Body of pancreas (tissue), 4 donors: ENCODE results near the gene C10orf95. TPM values are rescaled to one million over a fixed set of nuclear protein-coding genes. Genes with fewer than 3 reads are reported as not detected.

Experiments used
- ATAC-seq: fragments of 150-250 bp; one replicate; pipeline ENCODE4 v1.9.1; 2016
- DNase-seq, 4 donors: peaks; one replicate each; pipeline ENCODE4 v3.0.0-alpha.2; 2019
- H3K27ac ChIP-seq, 4 donors: fragments of 200-600 bp; sonication (generic); 1 replicate in 3 of 4; 2 replicates in 1 of 4; pipeline versions ENCODE4 v1.5.1 to v1.6.1; 2016 to 2019; ENCODE audit warnings: mild to moderate bottlenecking in 1 of 4, mixed read lengths in 1 of 4, moderate library complexity in 1 of 4
- H3K27me3 ChIP-seq, 2 donors: fragments of 200-600 bp; sonication (generic); one replicate each; pipeline ENCODE4 v1.6.0; 2016; ENCODE audit warnings: mild to moderate bottlenecking in 1 of 2
- H3K36me3 ChIP-seq, 2 donors: fragments of 200-600 bp; sonication (generic); replicated peaks in 1 of 2; 2 replicates each; pipeline ENCODE4 v1.5.1; 2016; ENCODE audit warnings: low read depth in 2 of 2; ENCODE audit not compliant: insufficient read depth in 1 of 2
- H3K4me1 ChIP-seq: fragments of 200-600 bp; sonication (generic); one replicate; pipeline ENCODE4 v1.6.0; 2016
- H3K4me3 ChIP-seq, 2 donors: fragments of 200-600 bp; sonication (generic); 1 replicate in 1 of 2; 2 replicates in 1 of 2; pipeline ENCODE4 v1.5.1; 2016 to 2019
- H3K9me3 ChIP-seq, 3 donors: fragments of 200-600 bp; sonication (generic); 1 replicate in 2 of 3; 2 replicates in 1 of 3; pipeline ENCODE4 v1.5.1; 2016
- CTCF ChIP-seq, 7 experiments: fragments of 450-650 bp in 4 of 7; fragments of 200-600 bp in 3 of 7; sonication (generic) in 3 of 7; IDR thresholded peaks; one replicate each; pipeline ENCODE4 v1.5.1; 2016 to 2019; ENCODE audit warnings: antibody characterized with exemption in 7 of 7
- POLR2A ChIP-seq, 3 donors: fragments of 450-650 bp; IDR thresholded peaks; one replicate each; pipeline ENCODE4 v1.6.1; 2016; ENCODE audit warnings: antibody characterized with exemption in 3 of 3, mild to moderate bottlenecking in 2 of 3
- WGBS, 2 donors: methylation state at CpG; one replicate each; pipeline ENCODE4 v1.1.5; 2017; 5-methylcytosine and 5-hydroxymethylcytosine counted together
- intact Hi-C: fragments of 100-400 bp; cut with DNase I; formaldehyde crosslinking; loops from one replicate; pipeline ENCODE4 v1.15.1; 2023
- microRNA counts, 2 donors: library from miRNA; unstranded; fragments of <30 nt; microRNA quantifications; one replicate each; lab custom pipeline; 2017
- microRNA-seq, 2 donors: library from miRNA; unstranded; fragments of <30 nt; microRNA quantifications; one replicate each; pipeline ENCODE4, GENCODE V29; 2016; ENCODE audit warnings: borderline number of aligned reads in 2 of 2, borderline replicate concordance in 2 of 2
- small RNA-seq: library from RNA; depleted of rRNA; stranded (forward); fragments of <200 nt; gene quantifications from one replicate; pipeline ENCODE3, GENCODE V24; 2016
- total RNA-seq, 2 donors: library from RNA; depleted of rRNA; stranded (reverse); fragments of >200 nt; gene quantifications; one replicate each; pipeline ENCODE4 v1.1.0, GENCODE V29; 2016

C10orf95 gene
- total RNA-seq, 2 donors from 2014 or later = 0.66 to 4.2 TPM

- ATAC-seq (no peak), DNase-seq (no peak)
- TF ChIP-seq POLR2A (IDR thresholded peaks at IDR 0.05) = no peak
- no peak for TF ChIP-seq CTCF (IDR thresholded peaks at IDR 0.05)
- Histone ChIP-seq H3K9me3 (no peaks in the 10 kb centered on the region), H3K27ac (no peak overlapping the region), H3K4me3 (no peak overlapping the region), H3K4me1 (peaks cover 40% of the 10 kb centered on the region), H3K36me3 (peaks cover 0 to 7% of the 10 kb centered on the region in 2 donors), H3K27me3 (no peaks in the 10 kb centered on the region)
- 81 to 92% methylated on average over 15 to 17 of the region's 22 CpGs for WGBS, 2 donors
- intact Hi-C loops = no loop called here
Observed at GRCh38 chr10:102400598-102401341, 50.6 kb downstream of the C10orf95 start.

- H3K9me3 ChIP-seq = no peaks in the 10 kb centered on the region
- H3K36me3 ChIP-seq = peaks cover 0 to 7% of the 10 kb centered on the region in 2 donors
- no peak overlapping the region for H3K4me3 ChIP-seq
- WGBS, 2 donors = 83% methylated on average over 17 of the region's 17 CpGs; no CpG with 5 or more reads in 1 of the 2 donors
- DNase-seq (no peak), ATAC-seq (no peak)
- TF ChIP-seq POLR2A (IDR thresholded peaks at IDR 0.05) (no peak), CTCF (IDR thresholded peaks at IDR 0.05) (no peak)
- H3K27me3 ChIP-seq = no peaks in the 10 kb centered on the region
- intact Hi-C loops = no loop called here
- peaks cover 40% of the 10 kb centered on the region for H3K4me1 ChIP-seq
- peak overlapping the region in 3 of 4 donors; percentile 85 to 90 (median 87) for H3K27ac ChIP-seq
Observed at GRCh38 chr10:102400076-102400475, 51.3 kb downstream of the C10orf95 start.

MicroRNAs within 50 kb of the gene (microRNA counts, 767-probe panel; counts per million panel counts)
- microRNA hsa-miR-146b-3p (lab: Ali Mortazavi, UCI) = 0 to 736 counts per million in 2 donors
- 0 to 736 counts per million in 2 donors for microRNA hsa-miR-146b-5p (lab: Ali Mortazavi, UCI)

Small RNA genes within 50 kb of the gene (microRNA-seq; reads per million reads assigned to microRNA genes)
- gene MIR146B = 811 to 1,359 reads per million in 2 donors

Small RNA genes within 50 kb of the gene (small RNA-seq; reads per million reads assigned to genes)
- gene MIR146B = 2,025 reads per million, percentile 99 among the genes with 10 or more reads in this experiment

Other genes starting within 250 kb of the C10orf95 start
- not detected for gene ELOVL3, start 225.2 kb downstream of the C10orf95 start, total RNA-seq
- gene PITX3, start 210.0 kb downstream of the C10orf95 start, total RNA-seq = not detected
- gene GBF1, start 206.0 kb downstream of the C10orf95 start, total RNA-seq = 10 to 100 TPM; 23.1 to 24.1 TPM
- gene NFKB2, start 55.8 kb downstream of the C10orf95 start, total RNA-seq = 10 to 100 TPM; 17.9 to 30.0 TPM
- 1 to 10 TPM; 2.6 to 5.3 TPM for gene PSD, start 32.8 kb downstream of the C10orf95 start, total RNA-seq
- 10 to 100 TPM; 12.7 to 38.6 TPM for gene FBXL15, start 30.7 kb downstream of the C10orf95 start, total RNA-seq
- gene CUEDC2, start 19.0 kb downstream of the C10orf95 start, total RNA-seq = 10 to 100 TPM; 30.3 to 35.5 TPM
- gene ACTR1A, start 51.2 kb upstream of the C10orf95 start, total RNA-seq = 10 to 100 TPM; 35.5 to 55.0 TPM
- gene SUFU, start 52.4 kb upstream of the C10orf95 start, total RNA-seq = 1 to 10 TPM; 3.1 to 6.6 TPM
- gene TRIM8, start 192.9 kb upstream of the C10orf95 start, total RNA-seq = 100 to 1,000 TPM; 121 to 156 TPM